Kidney capillary endothelial cell (primary cell): ENCODE results near the gene TICRR.

Experiments used
- DNase-seq: peaks from one replicate; pipeline ENCODE4 v3.0.0-alpha.2; 2018; ENCODE audit warnings: low spot score

Gene TICRR

GRCh38 chr15:89654301-89654761 lies 79.1 kb downstream of the TICRR start:
- no peak for DNase-seq

- DNase-seq: no peak
Observed at GRCh38 chr15:89654847-89655805, 79.9 kb downstream of the TICRR start, which contains the start of gene KIF7. KIF7 (minus strand) TSS chr15:89655467; CDS start chr15:89652930, 2,537 bp downstream.

- DNase-seq: no peak
Observed at GRCh38 chr15:89656116-89656815, 81.0 kb downstream of the TICRR start.

GRCh38 chr15:89657686-89658200 lies 82.5 kb downstream of the TICRR start:
- no peak for DNase-seq

- DNase-seq: no peak
Observed at GRCh38 chr15:89659295-89659694, 84.0 kb downstream of the TICRR start.

GRCh38 chr15:89660556-89660955 lies 85.3 kb downstream of the TICRR start:
- DNase-seq: no peak

- DNase-seq: peak; percentile 85
Observed at GRCh38 chr15:89662893-89663626, 87.8 kb downstream of the TICRR start.

GRCh38 chr15:89664441-89665350 lies 89.4 kb downstream of the TICRR start:
- DNase-seq: no peak

GRCh38 chr15:89665449-89666181 lies 90.3 kb downstream of the TICRR start:
- peak; percentile 58 for DNase-seq

- DNase-seq: no peak
Observed at GRCh38 chr15:89666184-89666857, 91.1 kb downstream of the TICRR start.

GRCh38 chr15:89666858-89667705 lies 91.8 kb downstream of the TICRR start:
- DNase-seq: no peak

GRCh38 chr15:89667706-89667960 lies 92.4 kb downstream of the TICRR start:
- no peak for DNase-seq

- no peak for DNase-seq
Observed at GRCh38 chr15:89668171-89668570, 92.9 kb downstream of the TICRR start.

- no peak for DNase-seq
Observed at GRCh38 chr15:89669309-89669865, 94.1 kb downstream of the TICRR start.

GRCh38 chr15:89669941-89670340 lies 94.7 kb downstream of the TICRR start:
- DNase-seq: no peak

GRCh38 chr15:89670971-89671560 lies 95.8 kb downstream of the TICRR start:
- no peak for DNase-seq

GRCh38 chr15:89671687-89672086 lies 96.4 kb downstream of the TICRR start:
- no peak for DNase-seq
